NCI-H2107 treated with DMSO at 0.1 percent for 48 hours (cell line): Measurements from ENCODE around the gene PTPN13.

ENCODE experiments used
- DNase-seq: peaks from one replicate; lab custom pipeline; 2025; ENCODE audit not compliant: unreplicated experiment; lab: John Stamatoyannopoulos, UW

The PTPN13 gene

DNA sequence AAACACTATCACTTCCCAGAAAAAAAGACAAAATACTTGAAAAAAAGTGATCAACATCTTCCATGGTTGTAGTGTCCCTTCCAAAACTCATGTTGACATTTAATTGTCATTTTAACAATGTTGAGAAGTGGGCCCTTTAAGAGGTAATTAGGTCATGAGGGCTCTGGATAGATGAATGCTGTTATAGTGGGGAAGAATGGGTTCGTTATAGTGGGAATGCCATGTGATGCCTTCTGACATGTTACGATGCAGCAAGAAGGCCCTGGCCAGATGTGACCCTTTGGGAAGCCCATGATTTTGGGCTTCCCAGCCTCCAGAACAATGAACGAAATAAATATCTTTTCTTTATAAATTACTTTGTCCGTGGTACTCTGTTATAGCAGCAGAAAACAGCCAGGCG is 259.1 kb downstream of the PTPN13 start:
- DNase-seq = no peak

DNA sequence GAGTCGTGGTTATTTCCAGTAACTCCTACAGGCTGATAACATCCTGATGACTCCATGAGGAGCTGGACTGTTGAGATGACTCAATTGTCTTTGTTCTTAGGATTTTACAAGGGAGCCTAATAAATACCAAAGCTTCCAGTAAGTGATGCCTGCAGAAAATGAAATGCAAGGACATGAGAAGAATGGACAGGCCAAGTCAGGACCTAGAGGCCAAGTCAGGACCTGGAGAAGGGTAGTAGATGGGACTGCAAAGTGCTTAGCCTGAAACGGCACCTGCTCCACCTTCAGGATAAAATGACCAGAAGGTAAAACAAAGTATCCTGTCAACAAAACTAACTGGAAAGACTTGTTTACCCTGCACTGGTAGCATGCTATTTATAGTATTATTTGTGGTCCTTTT is 261.5 kb downstream of the PTPN13 start:
- no peak for DNase-seq

DNA sequence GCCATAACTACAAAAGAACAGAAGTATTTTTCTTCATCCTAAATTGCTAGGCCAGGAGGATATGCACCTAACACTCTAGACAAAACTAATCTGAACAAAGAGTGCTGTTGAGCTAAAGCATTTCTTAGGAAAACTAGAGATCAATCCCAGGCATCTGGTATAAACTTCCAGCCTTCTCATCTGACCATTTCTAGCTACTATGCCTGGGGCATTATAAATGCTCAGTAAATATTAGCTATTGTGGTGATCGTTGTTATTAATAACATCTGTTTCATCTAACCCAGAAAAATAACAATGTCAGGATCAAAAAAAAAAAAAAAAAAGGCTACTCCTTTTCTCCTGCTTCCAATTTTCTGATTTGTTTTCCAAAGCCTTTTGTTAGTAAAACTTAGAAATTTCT is 262.8 kb downstream of the PTPN13 start:
- DNase-seq = no peak

DNA sequence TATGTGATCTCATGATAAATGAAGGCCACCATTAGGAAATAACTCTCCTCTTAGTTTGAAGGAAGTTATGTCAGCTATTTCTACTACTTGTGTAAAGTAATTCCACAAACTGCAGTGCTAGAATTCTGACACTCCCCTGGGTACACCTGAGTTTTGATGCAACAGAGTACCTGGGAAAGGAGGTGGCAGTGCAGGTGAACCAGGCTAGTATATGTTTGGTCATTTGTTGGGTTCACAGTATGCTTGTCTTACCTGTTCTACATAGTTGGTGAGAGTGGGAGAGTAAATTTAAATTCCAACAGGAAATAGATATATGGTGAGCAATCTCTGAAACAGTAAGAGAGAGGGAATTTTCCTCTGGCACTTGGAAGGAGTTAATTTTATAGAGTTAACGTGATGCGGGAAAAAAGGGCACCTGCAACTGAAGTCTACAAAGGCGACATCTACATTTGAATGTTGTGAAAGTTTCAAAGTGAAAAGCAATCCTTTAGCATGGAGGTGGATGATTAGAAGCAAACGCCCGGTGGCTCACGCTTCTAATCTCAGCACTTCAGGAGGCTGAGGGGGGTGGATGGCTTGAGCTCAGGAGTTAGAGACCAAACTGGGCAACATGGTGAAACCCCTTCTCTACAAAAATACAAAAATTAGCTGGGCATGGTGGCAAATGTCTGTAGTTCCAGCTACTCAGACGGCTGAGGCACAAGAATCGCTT is 263.4 kb downstream of the PTPN13 start:
- no peak for DNase-seq
